Osteoblast (primary cell): Measurements from ENCODE around the gene ACSM4. TPM values are rescaled to one million over a fixed set of nuclear protein-coding genes. Genes with fewer than 3 reads are reported as not detected.

Source experiments
- DNase-seq: peaks from one replicate; pipeline ENCODE4 v3.0.0; 2011; ENCODE audit warnings: low spot score, mixed read lengths; ENCODE audit not compliant: insufficient read length; ENCODE audit errors: missing footprints
- H2AFZ ChIP-seq: 2 replicates; pipeline ENCODE4 v1.6.0; 2011; ENCODE audit warnings: mild to moderate bottlenecking, low read length
- H3K27ac ChIP-seq: 2 replicates; pipeline ENCODE4 v1.5.1; 2011; ENCODE audit warnings: mild to moderate bottlenecking, low read depth, low read length, moderate library complexity
- H3K27me3 ChIP-seq: 2 replicates; pipeline ENCODE4 v1.6.0; 2012; ENCODE audit warnings: mild to moderate bottlenecking, control low read depth, inconsistent platforms, low read length, moderate library complexity; ENCODE audit not compliant: insufficient read depth
- H3K36me3 ChIP-seq: 2 replicates; pipeline ENCODE4 v1.5.1; 2011; ENCODE audit warnings: mild to moderate bottlenecking, low read length, control low read depth, moderate library complexity; ENCODE audit not compliant: insufficient read depth
- H3K4me1 ChIP-seq: 2 replicates; pipeline ENCODE4 v1.5.1; 2011; ENCODE audit warnings: mild to moderate bottlenecking, low read length, control low read depth, moderate library complexity; ENCODE audit not compliant: insufficient read depth
- H3K4me2 ChIP-seq: 2 replicates; pipeline ENCODE4 v1.6.0; 2011; ENCODE audit warnings: mild to moderate bottlenecking, low read length; ENCODE audit not compliant: insufficient read depth
- H3K4me3 ChIP-seq: fragments of 200-600 bp; sonication (generic); 3 replicates; pipeline ENCODE4 v1.5.1; 2012; ENCODE audit warnings: mild to moderate bottlenecking, low read length, inconsistent platforms; ENCODE audit not compliant: insufficient read depth
- H3K79me2 ChIP-seq: 2 replicates; pipeline ENCODE4 v1.6.0; 2012; ENCODE audit warnings: mild to moderate bottlenecking, low read length, control low read depth, inconsistent platforms; ENCODE audit not compliant: insufficient read depth
- H3K9me3 ChIP-seq: 2 replicates; pipeline ENCODE4 v1.5.1; 2011; ENCODE audit warnings: low read depth, low read length, control low read depth
- H4K20me1 ChIP-seq: 2 replicates; pipeline ENCODE4 v1.6.0; 2012; ENCODE audit warnings: mild to moderate bottlenecking, low read length, control low read depth; ENCODE audit not compliant: insufficient read depth
- total RNA-seq: library from RNA; depleted of rRNA; stranded (reverse); fragments of >200 nt; gene quantifications from 2 replicates; pipeline ENCODE4 v1.2.3, GENCODE V29; 2012
- TF ChIP-seq, protein P1 (sequence below): IDR thresholded peaks from 2 replicates; pipeline ENCODE4 v1.5.1; 2011; ENCODE audit warnings: mild to moderate bottlenecking, low read depth, low read length, moderate library complexity; ENCODE audit errors: extremely low read depth

ACSM4 gene
- total RNA-seq, 1 donor: not detected

- TF ChIP-seq, protein P1, sequence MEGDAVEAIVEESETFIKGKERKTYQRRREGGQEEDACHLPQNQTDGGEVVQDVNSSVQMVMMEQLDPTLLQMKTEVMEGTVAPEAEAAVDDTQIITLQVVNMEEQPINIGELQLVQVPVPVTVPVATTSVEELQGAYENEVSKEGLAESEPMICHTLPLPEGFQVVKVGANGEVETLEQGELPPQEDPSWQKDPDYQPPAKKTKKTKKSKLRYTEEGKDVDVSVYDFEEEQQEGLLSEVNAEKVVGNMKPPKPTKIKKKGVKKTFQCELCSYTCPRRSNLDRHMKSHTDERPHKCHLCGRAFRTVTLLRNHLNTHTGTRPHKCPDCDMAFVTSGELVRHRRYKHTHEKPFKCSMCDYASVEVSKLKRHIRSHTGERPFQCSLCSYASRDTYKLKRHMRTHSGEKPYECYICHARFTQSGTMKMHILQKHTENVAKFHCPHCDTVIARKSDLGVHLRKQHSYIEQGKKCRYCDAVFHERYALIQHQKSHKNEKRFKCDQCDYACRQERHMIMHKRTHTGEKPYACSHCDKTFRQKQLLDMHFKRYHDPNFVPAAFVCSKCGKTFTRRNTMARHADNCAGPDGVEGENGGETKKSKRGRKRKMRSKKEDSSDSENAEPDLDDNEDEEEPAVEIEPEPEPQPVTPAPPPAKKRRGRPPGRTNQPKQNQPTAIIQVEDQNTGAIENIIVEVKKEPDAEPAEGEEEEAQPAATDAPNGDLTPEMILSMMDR: no peak
- H3K9me3 ChIP-seq: no peaks in the 10 kb centered on the region
- H2AFZ ChIP-seq: no peak overlapping the region
- no peak overlapping the region for H3K4me2 ChIP-seq
- H3K36me3 ChIP-seq: no peaks in the 10 kb centered on the region
- no peaks in the 10 kb centered on the region for H3K27me3 ChIP-seq
- no peaks in the 10 kb centered on the region for H3K4me1 ChIP-seq
- H3K27ac ChIP-seq: no peak overlapping the region
- H4K20me1 ChIP-seq: no peaks in the 10 kb centered on the region
- DNase-seq: no peak
- no peaks in the 10 kb centered on the region for H3K79me2 ChIP-seq
- H3K4me3 ChIP-seq: no peak overlapping the region
These were observed 35.8 kb downstream of the ACSM4 start for GRCh38 chr12:7339675-7340074.

GRCh38 chr12:7344833-7345606, 41.1 kb downstream of the ACSM4 start:
- Histone ChIP-seq H3K27ac (no peak overlapping the region), H3K36me3 (no peaks in the 10 kb centered on the region), H3K9me3 (no peaks in the 10 kb centered on the region), H3K4me2 (no peak overlapping the region), H3K27me3 (no peaks in the 10 kb centered on the region), H3K79me2 (no peaks in the 10 kb centered on the region), H2AFZ (no peak overlapping the region), H3K4me1 (no peaks in the 10 kb centered on the region), H3K4me3 (no peak overlapping the region), H4K20me1 (no peaks in the 10 kb centered on the region)
- no peak for DNase-seq
- TF ChIP-seq, protein P1: no peak

DNA sequence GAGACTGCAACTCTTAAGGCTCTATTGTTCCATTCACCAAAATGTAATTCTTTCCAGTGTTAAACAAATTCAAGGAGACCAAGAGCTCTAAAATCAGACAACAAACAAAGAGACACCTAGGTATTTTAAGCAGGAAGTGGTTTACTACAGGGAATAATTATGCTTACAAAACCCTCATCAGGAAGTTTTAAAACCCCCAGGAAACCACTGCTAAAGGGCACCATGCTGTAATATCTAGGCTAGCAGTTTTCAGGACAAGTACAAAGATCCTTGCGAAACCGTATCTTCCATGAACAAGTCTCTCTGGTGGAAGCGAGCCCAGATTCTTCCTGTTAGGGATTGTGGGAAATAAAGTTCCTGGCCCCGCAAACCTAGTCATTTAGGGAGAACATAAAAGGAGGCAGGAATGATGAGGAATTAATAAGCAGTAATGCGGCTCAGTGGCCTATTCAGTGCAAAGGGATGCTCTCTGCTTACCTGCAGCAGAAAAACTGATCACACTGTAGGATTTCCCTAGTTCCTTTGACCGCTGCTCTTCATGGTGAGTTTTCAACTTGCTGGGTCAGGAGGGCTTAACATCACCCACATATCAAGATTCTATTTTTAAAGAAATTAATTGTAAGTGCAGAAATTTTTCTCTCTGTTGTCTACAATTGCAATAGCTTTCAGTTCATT, 42.8 kb downstream of the ACSM4 start:
- Histone ChIP-seq H3K79me2 (no peaks in the 10 kb centered on the region), H4K20me1 (no peaks in the 10 kb centered on the region), H3K27me3 (no peaks in the 10 kb centered on the region), H3K9me3 (no peaks in the 10 kb centered on the region), H2AFZ (no peak overlapping the region), H3K27ac (no peak overlapping the region), H3K36me3 (no peaks in the 10 kb centered on the region), H3K4me3 (no peak overlapping the region), H3K4me2 (no peak overlapping the region), H3K4me1 (no peaks in the 10 kb centered on the region)
- DNase-seq: no peak
- TF ChIP-seq, protein P1: no peak

GRCh38 chr12:7349418-7349817, 45.5 kb downstream of the ACSM4 start:
- Histone ChIP-seq H3K36me3 (no peaks in the 10 kb centered on the region), H3K27me3 (no peaks in the 10 kb centered on the region), H3K4me3 (no peak overlapping the region), H3K27ac (no peak overlapping the region), H3K9me3 (no peaks in the 10 kb centered on the region), H3K79me2 (no peaks in the 10 kb centered on the region), H3K4me1 (no peaks in the 10 kb centered on the region), H4K20me1 (no peaks in the 10 kb centered on the region), H3K4me2 (no peak overlapping the region), H2AFZ (no peak overlapping the region)
- TF ChIP-seq, protein P1: no peak
- DNase-seq: no peak
